Nephron (organoid): Measurements from ENCODE around the gene WDR72.

Experiments
- H3K27ac Mint-ChIP-seq, 3 experiments: 2 replicates each; pipeline ENCODE4 v1.8.0; 2020; ENCODE audit warnings: mixed read lengths in 3 of 3, mild to moderate bottlenecking in 2 of 3, moderate library complexity in 1 of 3
- H3K27me3 Mint-ChIP-seq: 2 replicates; pipeline ENCODE4 v1.8.0; 2021; ENCODE audit warnings: low read depth, mild to moderate bottlenecking, moderate library complexity, mixed read lengths
- H3K36me3 Mint-ChIP-seq: 2 replicates; pipeline ENCODE4 v1.8.0; 2020; ENCODE audit warnings: low read depth, mixed read lengths
- H3K4me1 Mint-ChIP-seq: 2 replicates; pipeline ENCODE4 v1.8.0; 2020; ENCODE audit warnings: mixed read lengths
- H3K4me3 Mint-ChIP-seq, 3 experiments: 2 replicates each; pipeline ENCODE4 v1.8.0; 2020; ENCODE audit warnings: mild to moderate bottlenecking in 3 of 3, mixed read lengths in 3 of 3, moderate library complexity in 2 of 3
- H3K9me3 Mint-ChIP-seq: 2 replicates; pipeline ENCODE4 v1.8.0; 2020; ENCODE audit warnings: mixed read lengths
- CTCF ChIP-seq, 3 experiments: fragments of 200-600 bp; sonication (generic); IDR thresholded peaks; one replicate each; pipeline ENCODE4 v1.5.0; 2021; ENCODE audit warnings: antibody characterized with exemption in 3 of 3; ENCODE audit not compliant: unreplicated experiment in 3 of 3

Gene WDR72

GRCh38 chr15:53759411-53759931, at the start of gene WDR72:
Gene WDR72, minus strand, starts transcription at chr15:53759663. Its CDS starts 26,514 bp downstream, at chr15:53733149.
- peak within 1 kb of the TSS; percentile 77 to 84 (median 80) for H3K4me3 Mint-ChIP-seq
- H3K27ac Mint-ChIP-seq: peak within 1 kb of the TSS; percentile 19 to 67 (median 55)
- TF ChIP-seq CTCF (IDR thresholded peaks at IDR 0.05; ENCODE audit: unreplicated experiment in 3 of 3): no peak
- peaks cover 49% of the 10 kb centered on the region for H3K27me3 Mint-ChIP-seq
- H3K36me3 Mint-ChIP-seq: no peaks in the 10 kb centered on the region
- no peaks in the 10 kb centered on the region for H3K4me1 Mint-ChIP-seq
- H3K9me3 Mint-ChIP-seq: no peaks in the 10 kb centered on the region

- H3K27me3 Mint-ChIP-seq: peaks cover 4% of the 10 kb centered on the region
- no peaks in the 10 kb centered on the region for H3K36me3 Mint-ChIP-seq
- peak overlapping the region in 2 of 3 experiments; percentile 94 to 98 for H3K27ac Mint-ChIP-seq
- peaks cover 32% of the 10 kb centered on the region for H3K4me1 Mint-ChIP-seq
- H3K4me3 Mint-ChIP-seq: no peak overlapping the region
- peak; percentile 72 for TF ChIP-seq CTCF (IDR thresholded peaks at IDR 0.05; ENCODE audit: unreplicated experiment in 3 of 3)
- no peaks in the 10 kb centered on the region for H3K9me3 Mint-ChIP-seq
These were observed 48.7 kb upstream of the WDR72 start for GRCh38 chr15:53808058-53808706.

DNA sequence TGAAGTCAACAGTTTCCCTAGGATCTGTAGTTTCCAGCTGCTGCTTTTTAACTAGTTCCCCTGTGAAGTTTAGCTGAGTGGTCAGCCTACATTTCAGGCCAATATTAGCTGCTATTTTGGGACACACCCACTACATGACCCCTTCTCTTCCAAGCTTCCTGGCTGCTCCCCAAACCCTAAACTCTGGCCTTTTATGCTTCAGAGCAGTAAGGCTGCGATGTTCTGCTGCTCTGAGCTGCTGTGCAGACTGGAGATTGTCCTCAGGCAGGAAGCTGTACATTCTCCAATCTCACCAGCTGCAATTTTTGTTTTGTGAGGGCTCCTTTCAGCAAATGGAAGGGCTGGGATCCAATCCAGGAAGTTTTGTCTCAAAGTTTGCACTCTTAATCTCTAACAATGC, 48.0 kb upstream of the WDR72 start:
- Mint-ChIP-seq H3K36me3 (no peaks in the 10 kb centered on the region), H3K4me1 (peaks cover 32% of the 10 kb centered on the region), H3K27me3 (peaks cover 4% of the 10 kb centered on the region), H3K9me3 (no peaks in the 10 kb centered on the region), H3K4me3 (peak overlapping the region in 2 of 3 experiments; percentile 2 to 27), H3K27ac (peak overlapping the region; percentile 74 to 98 (median 94))
- TF ChIP-seq CTCF (IDR thresholded peaks at IDR 0.05; ENCODE audit: unreplicated experiment in 3 of 3): no peak

GRCh38 chr15:53802672-53803071, 43.2 kb upstream of the WDR72 start:
- Mint-ChIP-seq H3K27ac (no peak overlapping the region), H3K4me3 (no peak overlapping the region), H3K4me1 (peaks cover 18% of the 10 kb centered on the region), H3K36me3 (no peaks in the 10 kb centered on the region), H3K27me3 (peaks cover 5% of the 10 kb centered on the region), H3K9me3 (no peaks in the 10 kb centered on the region)
- TF ChIP-seq CTCF (IDR thresholded peaks at IDR 0.05; ENCODE audit: unreplicated experiment in 3 of 3): no peak

GRCh38 chr15:53791581-53791980, 32.1 kb upstream of the WDR72 start:
- H3K4me3 Mint-ChIP-seq: no peak overlapping the region
- no peaks in the 10 kb centered on the region for H3K36me3 Mint-ChIP-seq
- no peak for TF ChIP-seq CTCF (IDR thresholded peaks at IDR 0.05; ENCODE audit: unreplicated experiment in 3 of 3)
- H3K9me3 Mint-ChIP-seq: no peaks in the 10 kb centered on the region
- H3K4me1 Mint-ChIP-seq: peaks cover 25% of the 10 kb centered on the region
- peaks cover 8% of the 10 kb centered on the region for H3K27me3 Mint-ChIP-seq
- H3K27ac Mint-ChIP-seq: peak overlapping the region in 2 of 3 experiments; percentile 63 to 79
